Keratinocyte (primary cell): Measurements from ENCODE around the gene ASB10. TPM values are rescaled to one million over a fixed set of nuclear protein-coding genes. Genes with fewer than 3 reads are reported as not detected.

Source experiments
- DNase-seq: peaks from one replicate; pipeline ENCODE4 v3.0.0-alpha.2; 2011; ENCODE audit warnings: low read depth, missing footprints, low spot score
- FAIRE-seq: peaks from 2 replicates; lab custom pipeline; 2011; peaks lifted over from hg19 to GRCh38; lab: Jason Lieb, UNC
- H2AFZ ChIP-seq: 2 replicates; pipeline ENCODE4 v1.6.0; 2012; ENCODE audit warnings: low read length, control low read depth, inconsistent platforms; ENCODE audit not compliant: control insufficient read depth
- H3K27ac ChIP-seq: 2 replicates; pipeline ENCODE4 v1.5.1; 2011; ENCODE audit warnings: low read length; ENCODE audit not compliant: control insufficient read depth, insufficient read depth
- H3K27me3 ChIP-seq: 3 replicates; pipeline ENCODE4 v1.6.0; 2011; ENCODE audit warnings: low read length; ENCODE audit not compliant: control insufficient read depth, insufficient read depth; ENCODE audit errors: extremely low read depth
- H3K36me3 ChIP-seq, 2 experiments: 2 replicates in 1 of 2; 3 replicates in 1 of 2; pipeline ENCODE4 v1.5.1; 2011; ENCODE audit warnings: low read length in 2 of 2, mild to moderate bottlenecking in 1 of 2; ENCODE audit not compliant: control insufficient read depth in 2 of 2, insufficient read depth in 2 of 2; ENCODE audit errors: extremely low read depth in 1 of 2
- H3K4me1 ChIP-seq: 3 replicates; pipeline ENCODE4 v1.5.1; 2011; ENCODE audit warnings: low read length; ENCODE audit not compliant: control insufficient read depth, insufficient read depth; ENCODE audit errors: extremely low read depth
- H3K4me2 ChIP-seq: 3 replicates; pipeline ENCODE4 v1.6.0; 2011; ENCODE audit warnings: low read depth, low read length; ENCODE audit not compliant: control insufficient read depth, insufficient read depth; ENCODE audit errors: extremely low read depth
- H3K4me3 ChIP-seq, 3 experiments: fragments of 200-600 bp in 1 of 3; sonication (generic) in 1 of 3; 2 replicates in 2 of 3; 3 replicates in 1 of 3; pipeline ENCODE4 v1.5.1; 2011 to 2016; ENCODE audit warnings: low read length in 3 of 3, mild to moderate bottlenecking in 3 of 3, control low read depth in 2 of 3, inconsistent platforms in 1 of 3, low read depth in 1 of 3, mixed read lengths in 1 of 3, mixed run types in 1 of 3, moderate library complexity in 1 of 3; ENCODE audit not compliant: control insufficient read depth in 2 of 3, insufficient read depth in 2 of 3; ENCODE audit errors: extremely low read depth in 1 of 3
- H3K79me2 ChIP-seq: 2 replicates; pipeline ENCODE4 v1.6.0; 2012; ENCODE audit warnings: low read length; ENCODE audit not compliant: control insufficient read depth, insufficient read depth
- H3K9ac ChIP-seq: 3 replicates; pipeline ENCODE4 v1.6.0; 2011; ENCODE audit warnings: low read length; ENCODE audit not compliant: control insufficient read depth, insufficient read depth; ENCODE audit errors: extremely low read depth
- H3K9me1 ChIP-seq: 3 replicates; pipeline ENCODE4 v1.6.0; 2011; ENCODE audit warnings: low read length; ENCODE audit not compliant: control insufficient read depth, insufficient read depth; ENCODE audit errors: extremely low read depth
- H3K9me3 ChIP-seq: 2 replicates; pipeline ENCODE4 v1.5.1; 2012; ENCODE audit warnings: low read depth, low read length; ENCODE audit not compliant: control insufficient read depth
- H4K20me1 ChIP-seq: 3 replicates; pipeline ENCODE4 v1.6.0; 2011; ENCODE audit warnings: low read length; ENCODE audit not compliant: control insufficient read depth, insufficient read depth; ENCODE audit errors: extremely low read depth
- CTCF ChIP-seq, 3 experiments: IDR thresholded peaks in 1 of 3; conservative IDR thresholded peaks in 1 of 3; optimal IDR thresholded peaks in 1 of 3; 2 replicates in 2 of 3; 3 replicates in 1 of 3; pipeline versions ENCODE3 to v1.5.1; 2011; ENCODE audit warnings: low read length in 3 of 3, mild to moderate bottlenecking in 3 of 3, moderate library complexity in 2 of 3, control low read depth in 1 of 3, inconsistent platforms in 1 of 3; ENCODE audit not compliant: insufficient read depth in 2 of 3; ENCODE audit errors: extremely low read depth in 1 of 3
- EZH2 ChIP-seq: IDR thresholded peaks from one replicate; pipeline ENCODE4 v1.6.1; 2012; ENCODE audit warnings: inconsistent platforms, mild to moderate bottlenecking, low read length, moderate library complexity
- dilution Hi-C: fragments of 300-500 bp; cut with MboI; formaldehyde crosslinking; loops from one replicate; pipeline ENCODE4 v1.7.0; 2020; ENCODE audit warnings: low sequenced_read_pairs; ENCODE audit not compliant: extremely low pct_ligation_motif_present
- polyA plus RNA-seq, 5 experiments: library from polyadenylated mRNA; depleted of rRNA in 3 of 5; stranded (reverse) in 3 of 5; stranded (forward) in 1 of 5; unstranded in 1 of 5; fragments of >200 nt; gene quantifications; 1 replicate in 1 of 5; 2 replicates in 3 of 5; 3 replicates in 1 of 5; pipeline versions ENCODE4 v1.2.1 to v1.2.3, GENCODE V29; 2011 to 2012; ENCODE audit warnings: missing spikeins in 2 of 5, low read depth in 1 of 5, low replicate concordance in 1 of 5

Gene ASB10
- polyA plus RNA-seq, 1 donor (not counting 4 experiments of a cell fraction or from before 2014, with no cell fraction given): not detected

DNA sequence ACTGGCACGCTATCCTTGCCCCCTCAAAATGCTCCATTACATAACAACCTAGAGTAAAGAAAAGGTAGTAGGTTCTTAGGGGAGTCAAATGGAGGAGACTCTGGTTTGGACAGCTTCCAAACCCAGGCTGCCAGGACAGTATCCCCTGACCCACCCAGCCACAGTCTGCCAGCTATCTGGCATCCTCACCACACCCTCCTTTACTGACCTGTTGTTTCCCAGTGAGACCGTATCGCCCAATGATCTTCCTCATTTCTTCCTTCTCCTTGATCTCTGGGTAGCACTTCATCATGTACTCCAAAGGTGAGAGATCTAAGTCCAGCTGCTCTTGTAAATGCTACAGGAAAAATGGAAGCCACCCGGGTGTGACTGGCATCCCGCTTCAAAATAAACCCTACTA lies 28.3 kb upstream of the ASB10 start:
- H3K4me1 ChIP-seq: no peaks in the 10 kb centered on the region
- FAIRE-seq (no peak), DNase-seq (no peak)
- TF ChIP-seq CTCF (optimal IDR thresholded peaks at IDR 0.05 in 1 of 3, IDR thresholded peaks at IDR 0.05 in 1 of 3, conservative IDR thresholded peaks at IDR 0.05 in 1 of 3; ENCODE audit: extremely low read depth in 1 of 3, insufficient read depth in 2 of 3, low read length in 3 of 3) (no peak), EZH2 (no peak)
- H3K79me2 ChIP-seq: no peaks in the 10 kb centered on the region
- H3K36me3 ChIP-seq: peaks cover 29 to 44% of the 10 kb centered on the region in 2 experiments
- no peaks in the 10 kb centered on the region for H3K9me3 ChIP-seq
- H3K9me1 ChIP-seq: peaks cover 2% of the 10 kb centered on the region
- H3K27ac ChIP-seq: no peak overlapping the region
- H2AFZ ChIP-seq: no peak overlapping the region
- H3K4me3 ChIP-seq: no peak overlapping the region
- H3K4me2 ChIP-seq: no peak overlapping the region
- dilution Hi-C loops: no loop called here
- H4K20me1 ChIP-seq: no peaks in the 10 kb centered on the region
- no peaks in the 10 kb centered on the region for H3K27me3 ChIP-seq
- no peak overlapping the region for H3K9ac ChIP-seq

DNA sequence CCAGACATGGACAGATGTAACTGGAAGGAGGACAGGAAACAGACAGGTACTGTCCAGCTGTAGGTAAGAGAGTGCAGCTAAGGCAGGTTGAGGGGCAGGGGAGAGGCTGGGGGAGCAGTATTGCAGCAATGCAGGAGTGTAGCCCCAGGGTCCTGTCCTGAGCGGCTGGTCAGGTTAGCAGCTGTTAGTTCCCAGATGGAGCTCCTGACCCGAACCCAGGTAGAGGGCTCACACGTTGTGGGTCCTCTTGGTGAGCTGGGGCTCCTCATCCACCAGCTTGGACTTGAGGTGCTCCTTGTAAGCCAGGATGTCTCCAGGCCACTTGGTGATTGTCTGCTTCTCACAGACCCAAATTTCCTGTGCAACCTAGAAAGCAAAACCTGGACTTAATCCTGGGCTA lies 26.8 kb upstream of the ASB10 start:
- Histone ChIP-seq H3K9me3 (no peaks in the 10 kb centered on the region), H3K4me1 (no peaks in the 10 kb centered on the region), H3K9ac (no peak overlapping the region), H3K4me3 (no peak overlapping the region), H3K9me1 (peaks cover 2% of the 10 kb centered on the region), H3K36me3 (peaks cover 29 to 38% of the 10 kb centered on the region in 2 experiments), H3K27me3 (no peaks in the 10 kb centered on the region), H2AFZ (no peak overlapping the region), H3K79me2 (no peaks in the 10 kb centered on the region), H4K20me1 (no peaks in the 10 kb centered on the region), H3K27ac (no peak overlapping the region), H3K4me2 (no peak overlapping the region)
- no peak for DNase-seq
- dilution Hi-C loops: no loop called here
- FAIRE-seq: no peak
- TF ChIP-seq CTCF (optimal IDR thresholded peaks at IDR 0.05 in 1 of 3, IDR thresholded peaks at IDR 0.05 in 1 of 3, conservative IDR thresholded peaks at IDR 0.05 in 1 of 3; ENCODE audit: extremely low read depth in 1 of 3, insufficient read depth in 2 of 3, low read length in 3 of 3) (no peak), EZH2 (no peak)
